GM18508 (cell line): ENCODE results near the gene EFEMP2.

Experiments used
- ATAC-seq: cut with Tn5 transposase; IDR thresholded peaks from one replicate; pipeline ENCODE4 v1.9.1; 2021; ENCODE audit warnings: moderate number of reproducible peaks; ENCODE audit not compliant: insufficient read depth, unreplicated experiment

EFEMP2 gene

DNA sequence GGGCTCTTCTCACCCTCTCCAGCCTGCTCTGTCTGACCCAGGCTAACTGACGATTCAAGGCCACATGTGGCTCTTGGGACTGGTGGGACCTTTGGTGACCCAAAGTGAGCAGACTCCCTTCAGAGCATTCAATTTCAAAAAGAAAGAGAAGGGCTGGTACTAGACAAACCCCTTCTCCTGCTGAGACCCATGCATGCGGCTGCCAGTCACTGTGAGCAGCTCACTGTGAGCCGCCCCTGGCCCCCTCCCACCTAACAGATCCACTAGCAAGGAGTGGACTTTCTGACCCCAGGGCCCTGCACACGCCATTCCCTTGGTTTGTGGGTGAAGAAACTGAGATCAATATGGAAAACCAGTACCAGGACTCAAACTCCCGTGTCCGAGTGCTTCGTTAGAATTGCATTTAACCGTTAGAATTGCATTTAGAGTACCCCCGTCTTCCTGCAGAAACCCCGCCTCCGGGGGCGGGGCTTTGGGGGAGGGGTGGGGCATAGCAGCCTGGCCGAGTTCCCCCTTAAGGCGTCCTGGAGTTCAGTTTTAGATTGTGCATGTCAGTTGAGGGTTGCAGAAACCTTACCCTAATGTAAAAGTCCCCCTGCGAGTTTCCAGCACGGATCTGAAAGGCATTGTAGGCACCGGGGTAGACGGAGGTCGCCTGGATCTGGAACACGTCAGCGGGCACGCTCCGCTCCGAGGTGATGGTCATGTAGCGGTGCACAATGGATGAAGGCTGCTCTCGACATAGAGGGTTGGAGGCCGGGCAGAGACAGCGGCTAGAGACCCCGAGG, 5.1 kb downstream of the EFEMP2 start:
- ATAC-seq = no peak

DNA sequence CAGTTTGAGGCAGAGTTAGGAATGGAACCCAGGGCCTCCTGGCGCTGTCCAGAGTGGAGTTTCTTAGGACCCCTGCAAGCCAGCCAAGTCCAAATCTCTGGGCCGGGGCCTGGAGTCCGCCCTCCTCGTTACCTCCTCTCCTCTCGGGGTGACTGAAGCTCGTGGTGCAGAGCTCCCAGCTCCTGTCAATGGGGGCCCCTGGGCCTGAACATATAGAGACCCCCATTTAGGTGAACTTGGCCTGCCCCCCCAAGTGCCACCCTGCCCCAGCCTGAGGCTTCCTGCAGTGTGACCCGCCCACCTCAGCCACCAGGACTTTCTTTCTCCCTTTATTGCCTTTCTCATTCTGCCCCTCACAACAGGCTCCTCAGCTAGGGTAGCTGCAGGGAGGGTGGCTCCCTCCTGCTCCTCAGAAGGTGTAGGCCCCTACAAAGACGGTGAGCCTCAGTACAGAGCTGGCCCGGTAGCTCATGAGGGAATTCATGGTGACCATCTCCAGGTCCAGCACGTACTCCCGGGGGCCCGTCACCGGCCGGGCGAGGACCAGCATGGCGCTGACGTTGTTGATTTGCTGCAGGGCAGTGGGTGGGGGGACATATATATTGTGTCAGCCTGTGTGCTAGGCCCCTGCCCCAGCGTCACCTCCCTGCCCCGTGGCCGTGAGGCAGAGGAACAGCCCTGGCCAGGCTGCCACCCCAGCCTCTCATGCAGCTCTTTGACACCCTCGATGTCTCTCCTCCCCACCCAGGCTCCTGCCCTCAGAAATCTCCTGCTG, 5.9 kb downstream of the EFEMP2 start:
- ATAC-seq = no peak

DNA sequence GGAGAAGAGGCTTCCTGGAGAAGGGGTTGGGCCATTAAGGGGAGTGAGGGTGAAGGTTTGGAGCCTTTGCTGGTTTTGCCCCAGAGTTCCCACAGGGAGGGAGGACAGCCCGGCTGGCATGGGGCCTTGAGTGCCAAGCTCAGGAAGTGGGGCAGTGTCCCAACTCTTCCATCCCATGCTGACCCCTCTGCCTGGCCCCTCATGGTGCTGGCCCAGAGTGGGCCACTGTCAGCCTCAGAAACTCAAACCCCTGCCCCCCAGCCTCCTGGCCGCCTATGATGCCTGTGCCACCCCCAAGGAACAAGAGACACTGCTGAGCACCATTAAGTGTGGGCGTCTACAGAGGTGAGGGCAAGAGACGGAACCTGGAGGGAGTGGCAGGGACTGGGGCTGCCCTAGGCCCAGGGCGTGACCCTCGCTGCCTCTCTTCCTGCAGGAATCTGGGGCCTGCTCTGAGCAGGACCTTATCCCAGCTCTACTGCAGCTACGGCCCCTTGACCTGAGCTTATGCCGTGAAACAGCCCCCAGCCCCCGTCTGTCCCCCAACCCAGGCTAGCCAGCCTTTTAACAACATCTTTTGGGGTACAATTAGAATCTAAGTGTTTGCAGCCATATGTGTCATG, 6.9 kb downstream of the EFEMP2 start:
- ATAC-seq = no peak

DNA sequence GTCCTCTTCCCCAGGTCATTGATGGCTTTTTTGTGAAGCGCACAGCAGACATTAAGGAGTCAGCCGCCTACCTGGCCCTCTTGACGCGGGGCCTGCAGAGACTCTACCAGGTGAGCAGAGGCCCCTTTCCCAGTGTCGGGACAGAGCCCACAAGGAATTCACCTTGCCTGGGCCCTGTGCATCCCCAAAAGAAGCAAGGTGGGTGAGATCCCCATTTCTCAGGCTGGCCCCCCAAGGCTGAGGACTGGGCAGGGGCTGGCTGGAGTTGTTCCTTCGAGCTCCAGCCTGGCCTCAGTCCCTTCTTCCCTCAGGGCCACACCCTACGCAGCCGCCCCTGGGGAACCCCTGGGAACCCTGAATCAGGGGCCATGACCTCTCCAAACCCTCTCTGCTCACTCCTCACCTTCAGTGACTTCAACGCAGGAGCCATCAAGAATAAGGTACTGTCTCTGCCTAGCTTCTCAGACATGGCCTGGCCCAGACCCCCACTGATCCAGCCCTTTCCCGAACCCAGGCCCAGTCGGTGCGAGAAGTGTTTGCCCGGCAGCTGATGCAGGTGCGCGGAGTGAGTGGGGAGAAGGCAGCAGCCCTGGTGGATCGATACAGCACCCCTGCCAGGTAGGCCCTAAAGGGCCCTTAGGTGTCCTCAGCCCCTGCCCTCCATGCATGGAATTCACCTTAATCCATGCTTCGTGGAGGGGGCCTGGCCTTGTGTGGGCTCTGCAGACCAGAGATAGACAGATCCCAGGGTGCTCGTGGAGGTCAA, 7.7 kb downstream of the EFEMP2 start:
- no peak for ATAC-seq

DNA sequence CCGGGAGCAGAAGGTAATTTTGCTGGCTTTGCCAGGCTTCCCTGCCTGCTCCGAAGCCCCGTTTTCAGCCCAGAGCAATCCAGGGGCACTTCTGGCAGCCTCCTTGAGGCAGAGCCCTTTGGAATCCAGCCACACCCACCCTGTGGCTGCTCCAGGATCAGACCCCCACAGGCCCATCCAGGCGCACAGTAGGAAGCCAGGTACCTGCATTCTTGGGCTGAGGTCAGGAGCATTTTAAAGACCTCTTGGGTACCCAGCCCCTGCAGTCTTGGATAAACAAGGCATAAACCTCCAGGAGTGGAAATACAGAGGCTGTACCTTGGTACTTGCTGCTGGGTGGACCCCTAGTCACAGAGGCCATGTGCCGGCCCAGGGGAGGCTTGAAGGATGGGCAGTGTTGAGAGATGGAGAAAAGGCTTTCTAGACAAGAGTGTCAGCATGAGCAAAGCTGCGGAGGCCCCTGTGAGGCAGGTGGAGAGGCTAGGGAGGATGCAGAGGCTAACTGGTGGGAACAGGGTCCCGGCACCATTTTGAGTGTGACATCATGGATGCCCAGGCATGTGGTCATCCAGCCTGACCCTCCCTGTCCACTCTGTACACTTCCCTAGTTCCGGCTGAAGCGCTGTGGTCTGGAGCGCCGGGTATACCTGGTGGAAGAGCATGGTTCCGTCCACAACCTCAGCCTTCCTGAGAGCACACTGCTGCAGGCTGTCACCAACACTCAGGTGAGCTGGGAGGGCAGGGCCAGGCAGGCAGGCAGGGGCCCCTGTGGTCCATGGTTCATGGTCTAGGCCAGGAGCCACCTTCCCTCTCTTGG, 8.5 kb downstream of the EFEMP2 start:
- no peak for ATAC-seq

DNA sequence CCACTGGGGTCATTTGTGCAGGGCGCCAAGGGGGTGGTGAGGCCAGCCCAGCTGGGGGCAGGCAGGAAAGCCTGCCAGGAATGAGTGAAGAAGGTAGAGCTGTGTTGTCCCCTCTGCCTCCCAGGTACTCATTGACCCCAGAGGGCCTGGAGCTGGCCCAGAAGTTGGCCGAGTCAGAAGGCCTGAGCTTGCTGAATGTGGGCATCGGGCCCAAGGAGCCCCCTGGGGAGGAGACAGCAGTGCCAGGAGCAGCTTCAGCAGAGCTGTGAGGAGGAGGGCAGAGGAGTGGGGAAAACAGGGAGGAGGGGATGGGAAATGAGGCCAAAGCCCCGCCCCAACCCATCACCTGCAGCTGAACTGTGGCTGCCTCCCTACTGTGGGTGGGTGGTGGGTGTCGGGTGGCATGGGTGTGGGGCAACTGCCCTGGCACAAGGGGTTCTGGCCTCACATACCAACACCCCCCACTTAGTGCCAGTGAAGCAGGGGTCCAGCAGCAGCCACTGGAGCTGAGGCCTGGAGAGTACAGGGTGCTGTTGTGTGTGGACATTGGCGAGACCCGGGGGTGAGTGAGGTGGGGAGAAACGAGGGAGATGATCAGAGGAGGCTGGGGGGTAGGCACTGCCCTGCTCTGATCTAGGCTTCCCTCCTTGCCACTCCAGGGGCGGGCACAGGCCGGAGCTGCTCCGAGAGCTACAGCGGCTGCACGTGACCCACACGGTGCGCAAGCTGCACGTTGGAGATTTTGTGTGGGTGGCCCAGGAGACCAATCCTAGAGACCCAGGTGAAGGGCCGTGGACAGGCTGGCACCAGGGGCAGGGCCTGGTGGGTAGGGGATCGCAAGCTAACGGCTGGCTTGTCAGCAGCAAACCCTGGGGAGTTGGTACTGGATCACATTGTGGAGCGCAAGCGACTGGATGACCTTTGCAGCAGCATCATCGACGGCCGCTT, 9.4 kb downstream of the EFEMP2 start:
- no peak for ATAC-seq

DNA sequence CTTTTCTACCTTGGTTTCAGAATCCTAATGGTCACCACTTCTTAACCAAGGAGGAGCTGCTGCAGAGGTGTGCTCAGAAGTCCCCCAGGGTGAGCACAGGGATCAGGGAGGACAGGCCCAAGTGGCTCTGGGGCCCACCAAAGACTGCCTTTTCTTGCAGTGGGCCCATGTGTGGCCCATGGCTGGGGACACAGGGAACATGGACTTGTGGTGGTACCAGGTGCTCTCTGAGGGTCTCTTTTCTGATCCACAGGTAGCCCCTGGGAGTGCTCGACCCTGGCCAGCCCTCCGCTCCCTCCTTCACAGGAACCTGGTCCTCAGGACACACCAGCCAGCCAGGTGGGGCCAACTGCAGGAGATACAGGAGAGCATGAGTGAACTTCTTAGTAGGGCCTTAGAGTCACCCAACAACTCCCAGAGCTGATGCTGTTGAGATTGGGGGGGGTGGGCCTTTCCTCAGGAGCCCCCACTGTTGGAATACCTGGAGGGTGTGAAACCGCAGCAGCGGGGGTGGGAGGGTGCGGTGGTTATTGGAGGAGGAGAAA, 10.3 kb downstream of the EFEMP2 start:
- no peak for ATAC-seq

DNA sequence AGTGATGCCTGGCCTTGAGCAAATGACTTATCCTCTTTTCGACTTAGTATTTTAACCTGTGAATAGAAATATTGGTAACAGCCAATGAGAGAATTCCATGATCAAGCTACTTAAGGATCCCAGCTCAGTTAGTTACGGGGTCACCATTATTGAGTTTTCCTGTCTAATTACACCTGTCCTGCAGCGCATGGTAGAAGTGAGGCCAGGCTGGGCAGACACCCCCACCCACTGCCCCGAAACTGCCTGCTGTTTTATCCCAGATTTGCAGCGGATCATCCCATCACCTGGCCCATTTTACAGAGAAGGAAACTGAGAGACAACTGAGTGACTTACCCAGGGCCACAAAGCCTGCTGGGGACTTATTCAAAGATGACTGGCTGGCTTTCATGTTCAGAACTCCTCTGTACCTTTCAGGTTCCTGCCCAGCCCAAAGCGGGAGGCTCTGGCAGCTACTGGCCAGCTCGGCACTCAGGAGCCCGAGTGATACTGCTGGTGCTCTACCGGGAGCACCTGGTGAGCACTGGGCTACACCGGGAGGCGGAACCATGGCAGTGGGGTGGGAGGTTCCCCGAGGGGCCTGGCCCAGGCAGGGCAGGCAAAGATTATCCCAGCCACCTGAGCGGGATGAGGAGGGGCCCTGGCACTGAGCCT, 10.9 kb downstream of the EFEMP2 start:
- ATAC-seq = no peak

DNA sequence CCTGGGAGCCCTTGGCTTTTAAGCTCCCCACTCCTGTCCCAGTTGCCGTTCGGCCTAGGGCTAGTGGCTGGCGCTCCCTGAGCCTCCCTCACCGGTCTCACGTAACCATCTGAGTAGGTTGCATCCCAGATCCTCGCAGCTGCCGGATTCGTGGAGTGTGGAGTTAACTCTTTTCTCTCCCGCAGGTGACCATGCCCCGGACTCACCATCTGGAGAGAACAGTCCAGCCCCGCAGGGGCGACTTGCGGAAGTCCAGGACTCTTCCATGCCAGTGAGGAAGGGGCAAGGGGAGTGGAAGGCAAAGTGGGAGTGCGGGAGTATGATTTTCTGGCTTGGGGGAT, 11.5 kb downstream of the EFEMP2 start:
- ATAC-seq = no peak

DNA sequence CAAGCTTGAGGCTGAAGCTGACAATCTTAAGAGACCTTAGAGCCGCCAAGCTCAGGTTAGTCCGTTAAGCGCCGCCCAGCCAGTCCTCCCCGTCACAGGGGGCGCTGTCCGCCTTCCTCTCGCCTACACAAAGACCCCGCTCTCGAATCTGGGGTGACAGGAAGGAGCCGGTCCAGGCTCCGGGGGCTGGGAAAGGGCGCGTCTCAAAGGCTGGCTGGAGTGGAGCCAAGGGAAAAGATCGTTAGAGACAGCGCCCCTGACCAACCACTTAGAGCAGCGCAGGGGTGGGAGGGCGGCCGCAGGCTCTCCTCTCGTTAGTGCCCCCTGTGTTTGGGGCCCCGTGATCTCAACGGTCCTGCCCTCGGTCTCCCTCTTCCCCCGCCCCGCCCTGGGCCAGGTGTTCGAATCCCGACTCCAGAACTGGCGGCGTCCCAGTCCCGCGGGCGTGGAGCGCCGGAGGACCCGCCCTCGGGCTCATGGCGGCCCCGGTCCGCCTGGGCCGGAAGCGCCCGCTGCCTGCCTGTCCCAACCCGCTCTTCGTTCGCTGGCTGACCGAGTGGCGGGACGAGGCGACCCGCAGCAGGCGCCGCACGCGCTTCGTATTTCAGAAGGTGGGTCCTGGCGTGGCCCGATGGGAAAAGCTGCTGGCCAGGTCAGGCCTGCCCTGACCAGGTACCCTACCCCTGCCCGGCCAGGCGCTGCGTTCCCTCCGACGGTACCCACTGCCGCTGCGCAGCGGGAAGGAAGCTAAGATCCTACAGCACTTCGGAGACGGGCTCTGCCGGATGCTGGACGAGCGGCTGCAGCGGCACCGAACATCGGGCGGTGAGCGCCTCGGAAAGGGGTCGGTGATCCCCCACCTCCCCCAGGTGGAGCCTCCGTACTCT, 12.1 kb downstream of the EFEMP2 start, which contains the start of gene MUS81:
Gene MUS81, plus strand, starts transcription at position 156 of the 887 bp plus-strand sequence. Its CDS starts 321 bp downstream, at position 477.
- ATAC-seq = no peak

DNA sequence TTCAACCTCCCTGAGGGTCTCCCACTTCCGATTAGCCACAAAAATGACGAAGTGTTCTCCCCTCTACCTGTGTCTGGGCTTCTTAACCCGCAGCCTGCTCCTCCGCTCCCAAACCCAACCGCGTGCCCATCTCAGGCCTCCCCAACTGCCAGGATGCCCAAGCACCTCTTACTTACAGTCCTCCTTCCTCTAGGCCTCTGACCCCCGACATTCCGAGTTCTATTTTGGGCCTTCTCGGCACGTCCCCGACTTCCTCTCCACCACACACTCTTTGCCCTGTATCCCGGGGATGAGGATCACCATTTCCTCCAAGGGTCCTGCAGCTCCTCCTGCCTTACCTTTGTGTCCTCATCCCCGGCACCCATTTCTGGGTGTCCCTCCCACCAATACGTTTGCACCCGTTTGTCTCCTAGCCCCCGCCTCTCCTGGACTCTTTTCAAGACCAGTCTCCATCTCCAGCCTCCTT, 12.8 kb downstream of the EFEMP2 start:
- ATAC-seq = no peak

DNA sequence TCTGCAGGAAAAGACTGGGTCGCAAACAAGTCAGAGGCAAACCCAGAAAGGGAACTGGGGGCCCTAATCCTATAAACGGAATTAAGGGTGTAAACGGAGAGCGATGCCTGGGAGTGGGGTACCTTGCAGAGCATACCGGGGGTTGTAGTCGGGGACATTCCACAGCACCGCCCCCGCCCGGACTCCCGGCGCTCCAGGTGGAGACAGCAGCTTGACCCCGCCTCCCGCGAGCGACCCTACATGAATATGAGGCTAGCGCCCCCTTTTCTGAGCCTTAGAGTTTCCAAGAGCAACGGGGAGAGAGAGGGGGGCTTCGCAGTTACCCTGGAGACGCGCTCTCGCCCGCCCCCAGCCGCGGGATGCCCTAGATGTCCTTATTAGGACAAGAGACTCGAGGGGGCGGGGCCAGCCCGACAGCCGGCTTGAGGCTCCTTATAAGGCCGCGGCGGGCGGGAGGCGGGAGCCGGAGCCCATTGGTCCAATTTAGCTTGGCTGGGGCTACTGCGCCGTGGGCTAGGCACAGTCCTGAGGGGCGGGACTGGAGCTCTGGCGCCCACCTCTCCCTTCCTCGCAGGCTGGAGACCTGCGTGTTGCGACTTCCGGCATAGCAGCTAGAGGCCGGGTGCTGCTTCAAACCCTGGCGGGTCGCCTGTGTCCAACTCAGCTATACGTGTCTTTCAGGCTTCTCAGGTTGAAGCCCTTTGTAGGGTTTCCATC, 13.3 kb downstream of the EFEMP2 start:
- no peak for ATAC-seq

DNA sequence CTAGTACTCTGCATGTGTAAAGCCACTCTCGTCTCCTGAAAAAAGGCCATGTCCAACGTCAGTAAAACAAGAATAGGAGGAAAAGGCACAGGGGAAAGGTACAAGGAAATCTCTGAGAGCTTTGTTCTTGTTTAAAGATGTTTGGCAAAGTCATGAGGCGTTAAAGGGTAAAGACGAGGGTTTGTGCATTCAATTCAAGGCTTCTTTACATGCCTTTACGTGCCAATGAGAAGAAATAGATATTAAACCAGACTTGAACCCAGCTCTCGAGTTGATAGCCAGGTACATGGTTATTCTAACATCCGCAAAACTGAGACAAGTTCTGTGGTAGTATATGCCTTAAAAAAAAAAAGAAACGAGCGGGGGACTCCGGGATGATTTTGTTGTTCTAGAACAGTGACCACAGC, 13.9 kb downstream of the EFEMP2 start:
- no peak for ATAC-seq

DNA sequence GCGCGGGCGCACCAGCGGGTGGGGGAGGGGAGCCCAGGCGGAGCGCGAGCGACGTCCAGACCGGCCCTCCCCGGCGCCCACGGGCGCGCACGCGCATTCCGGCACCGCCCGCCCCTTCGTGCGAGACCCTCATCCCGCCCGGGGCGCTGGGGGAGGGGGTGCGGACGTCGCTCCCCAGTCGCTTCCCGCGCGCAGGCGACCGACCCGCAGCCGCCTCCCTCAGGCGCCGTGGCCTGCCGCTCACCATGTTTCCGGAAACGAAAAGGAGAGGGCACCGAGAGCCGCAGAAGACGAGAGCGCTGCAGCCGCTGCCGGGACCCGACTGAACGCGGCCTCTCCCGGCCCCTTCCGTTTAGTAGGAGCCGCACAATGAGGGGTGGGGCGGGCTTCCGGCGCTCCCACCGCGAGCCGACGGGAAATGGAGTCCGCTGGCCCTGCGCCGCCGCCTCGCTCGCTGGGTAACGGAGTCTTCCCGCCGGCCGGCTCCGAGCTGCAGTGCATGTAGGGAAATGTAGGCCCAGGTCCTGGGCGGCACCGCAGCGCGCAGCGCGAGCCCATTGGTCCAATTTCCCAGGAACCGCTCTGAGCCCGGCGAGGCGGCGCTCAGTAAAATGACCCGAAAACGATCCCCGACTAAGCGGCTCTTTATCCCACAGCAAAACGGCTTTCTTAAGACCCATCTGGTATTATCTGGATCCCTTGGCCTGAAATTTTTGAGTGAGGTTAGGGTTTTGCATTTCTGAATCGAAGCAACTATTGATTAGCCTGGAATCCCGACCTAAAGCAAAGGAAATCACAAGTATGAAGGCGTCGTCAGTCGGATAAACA, 14.5 kb downstream of the EFEMP2 start, which contains the start of gene CFL1:
Gene CFL1, minus strand, starts transcription at position 328 of the 828 bp plus-strand sequence. Its CDS starts 81 bp downstream, at position 247.
- peak; percentile 28 for ATAC-seq

DNA sequence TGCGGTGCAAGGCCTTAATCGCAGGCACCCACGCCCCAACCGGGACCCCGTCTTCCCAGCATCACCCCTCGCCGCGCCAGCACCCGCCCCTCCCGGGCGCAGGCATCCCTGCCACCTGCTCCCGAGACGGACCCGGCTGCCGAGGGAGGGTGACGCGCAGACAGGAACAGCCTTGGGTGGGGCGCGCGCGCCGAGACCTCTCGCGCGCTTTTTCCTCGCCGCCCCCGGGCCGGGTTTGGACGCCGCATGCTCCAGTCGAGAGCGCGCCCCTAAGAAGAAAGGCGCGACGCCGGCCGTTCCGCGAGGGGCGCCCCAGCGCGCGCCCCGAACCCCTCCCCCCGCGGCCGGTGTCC, 15.1 kb downstream of the EFEMP2 start:
- ATAC-seq = no peak
